Activated CD4-positive, CD25-positive, alpha-beta regulatory T cell (primary cell): Measurements from ENCODE around the gene EYA3.

Experiments used
- DNase-seq, 4 experiments: peaks; one replicate each; lab custom pipeline; 2025; lab: John Stamatoyannopoulos, UW

The EYA3 gene

DNA sequence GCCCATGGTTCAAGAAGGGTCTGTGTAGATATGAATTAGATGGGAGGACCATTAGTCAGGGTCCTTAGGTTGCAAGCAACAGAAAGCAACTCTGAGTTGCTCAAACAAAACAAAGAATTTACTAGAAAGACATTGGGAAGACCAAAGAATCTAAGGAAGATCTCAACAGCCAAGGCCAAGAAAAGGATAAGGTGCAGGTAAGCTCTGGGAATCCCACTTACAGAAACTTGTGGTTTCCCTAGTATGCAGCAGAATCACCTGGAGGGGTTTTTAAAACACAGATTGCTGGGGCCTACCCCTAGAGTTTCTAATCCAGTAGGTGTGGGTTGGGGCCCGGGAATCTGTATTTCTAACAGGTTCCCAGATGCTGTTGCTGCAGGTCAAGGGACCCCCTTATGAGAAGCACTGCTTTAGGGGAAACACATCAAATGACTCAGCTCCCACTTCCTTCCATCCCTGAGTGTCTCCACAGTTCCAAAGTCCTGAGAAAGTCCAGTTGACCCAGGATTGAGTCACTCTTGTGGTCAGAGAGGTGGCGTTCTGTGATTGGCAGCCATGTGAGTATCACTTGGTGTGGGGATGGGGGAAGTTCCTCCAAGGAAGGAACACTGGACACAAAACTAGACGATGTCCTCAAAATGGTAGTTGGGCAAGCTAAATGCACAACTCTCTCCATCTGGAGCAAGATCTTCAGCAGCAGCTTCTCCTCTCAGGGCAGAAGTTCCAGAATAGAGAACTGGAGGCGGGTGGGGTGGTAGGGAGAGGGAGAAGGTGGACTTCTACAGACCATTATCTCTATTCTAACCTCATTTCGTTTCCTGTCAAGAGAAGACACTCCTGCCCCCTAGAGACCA lies 24.2 kb upstream of the EYA3 start:
- DNase-seq, result no peak

DNA sequence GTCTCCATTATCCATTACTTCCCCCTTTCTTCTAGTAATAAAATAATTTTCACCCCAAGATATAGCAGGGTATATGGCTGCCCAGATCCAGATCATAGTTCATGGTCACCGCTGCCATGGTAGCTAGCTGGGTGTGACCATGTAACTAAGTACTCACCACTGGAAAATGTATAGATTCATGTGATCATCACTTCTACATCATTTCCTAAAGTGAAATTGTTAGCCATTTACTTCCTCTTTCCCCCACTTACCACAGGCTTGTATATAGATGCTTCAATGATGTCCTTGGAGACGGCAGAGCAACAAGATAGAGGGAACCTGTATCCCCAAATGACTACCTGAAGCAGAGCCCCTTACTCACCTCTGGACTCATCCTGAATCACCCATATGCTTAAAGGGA lies 22.7 kb upstream of the EYA3 start:
- DNase-seq, result no peak

DNA sequence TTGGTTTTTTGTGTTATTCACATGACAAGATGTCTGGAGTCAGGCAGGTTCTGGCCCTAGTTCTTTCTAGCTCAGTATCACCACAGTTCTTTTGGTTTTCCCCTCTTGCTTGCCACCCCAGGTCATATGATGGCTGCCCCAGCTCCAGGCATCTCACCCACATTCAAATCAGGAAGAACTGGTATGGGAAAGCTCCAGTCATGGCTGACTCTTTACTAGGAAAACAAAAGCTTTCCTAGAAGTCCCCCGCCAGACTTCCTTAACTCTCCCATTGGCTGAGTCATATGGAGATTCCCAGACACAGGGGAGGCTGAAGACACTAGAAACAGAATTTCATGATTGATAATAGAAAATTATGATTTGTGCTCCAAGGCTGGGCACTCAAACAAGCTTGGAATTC lies 22.1 kb upstream of the EYA3 start:
- no peak for DNase-seq

DNA sequence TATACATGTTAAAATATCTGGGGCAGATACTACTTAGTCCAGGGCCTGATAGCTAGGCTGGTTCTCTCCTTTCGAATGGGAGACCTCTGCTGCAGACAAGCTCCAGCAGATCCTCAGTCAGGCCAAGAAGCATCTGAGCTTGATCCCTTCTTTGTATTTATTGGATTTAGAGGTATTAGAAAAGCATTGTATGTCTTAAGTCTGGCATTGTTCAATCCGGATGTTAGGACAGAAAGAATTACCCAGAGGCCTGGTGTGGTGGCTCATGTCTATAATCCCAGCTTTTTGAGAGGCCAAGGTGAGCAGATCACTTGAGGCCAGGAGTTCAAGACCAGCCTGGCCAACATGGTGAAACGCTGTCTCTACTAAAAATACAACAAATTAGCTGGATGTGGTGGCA lies 21.2 kb upstream of the EYA3 start:
- no peak for DNase-seq

DNA sequence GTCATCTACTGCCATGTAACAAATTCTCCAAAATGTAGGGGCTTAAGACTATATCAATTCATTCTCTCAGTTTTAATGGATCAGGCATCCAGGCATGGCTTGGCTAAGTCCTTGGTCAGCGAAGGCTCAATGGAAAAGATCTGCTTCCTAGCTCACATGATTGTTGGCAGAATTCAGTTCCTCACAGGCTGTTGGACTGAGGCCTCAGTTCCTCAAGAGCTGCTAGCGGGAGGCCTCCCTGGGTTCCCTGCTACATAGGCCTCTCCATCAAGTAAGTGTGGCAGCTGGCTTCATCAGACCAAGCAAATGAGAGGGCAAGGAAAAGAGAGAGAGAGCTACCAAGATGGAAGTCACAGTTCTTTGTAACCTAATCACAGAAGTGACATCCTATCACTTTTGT lies 19.6 kb upstream of the EYA3 start:
- DNase-seq, result no peak

DNA sequence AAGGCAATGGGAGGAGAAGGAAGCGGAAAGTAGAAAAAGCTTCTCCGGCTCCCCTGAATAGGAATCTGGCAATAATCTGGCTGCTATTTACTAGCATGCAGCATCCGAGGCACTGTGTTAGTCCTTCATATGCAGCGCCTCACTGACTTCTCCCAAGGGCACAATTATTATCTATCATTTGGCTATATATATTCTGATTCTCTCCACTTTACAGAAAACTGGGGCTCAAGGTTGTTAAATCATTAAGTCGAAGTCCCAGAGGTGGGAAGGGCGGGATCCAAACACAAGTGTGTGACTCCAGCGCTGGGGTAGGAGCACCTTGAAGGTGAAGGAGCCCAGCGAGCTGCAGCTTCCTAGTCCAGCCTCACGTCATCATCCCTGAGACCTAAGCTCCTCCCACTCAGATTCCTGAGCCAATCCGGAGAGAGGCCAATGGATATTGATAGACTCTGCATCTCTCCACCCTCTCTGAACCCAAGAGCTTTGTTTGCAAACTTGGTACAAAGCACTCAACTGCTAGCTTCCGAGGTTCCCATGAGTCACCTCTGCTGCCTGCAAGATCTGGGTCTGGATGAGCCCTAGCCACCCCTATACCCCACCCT lies 16.6 kb upstream of the EYA3 start:
- DNase-seq, result no peak

DNA sequence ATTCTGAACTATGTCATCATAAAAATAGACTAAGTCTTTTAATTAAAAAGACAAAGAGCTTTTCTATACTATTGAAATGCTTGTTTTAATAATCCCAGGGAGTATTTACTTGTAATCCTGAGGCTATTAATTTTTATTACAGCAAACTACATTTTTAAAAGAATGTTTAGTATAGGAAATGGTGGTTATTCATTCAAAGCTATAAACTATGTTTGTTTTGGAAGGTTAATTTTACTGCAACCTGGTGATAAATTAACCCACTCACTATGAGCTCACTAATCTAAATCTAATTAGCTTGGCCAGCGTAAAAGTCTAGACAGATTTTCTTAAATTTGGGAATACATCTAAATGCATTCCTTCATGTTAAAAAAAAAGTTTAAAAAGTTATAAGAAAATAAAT lies 13.8 kb upstream of the EYA3 start:
- DNase-seq, result no peak

DNA sequence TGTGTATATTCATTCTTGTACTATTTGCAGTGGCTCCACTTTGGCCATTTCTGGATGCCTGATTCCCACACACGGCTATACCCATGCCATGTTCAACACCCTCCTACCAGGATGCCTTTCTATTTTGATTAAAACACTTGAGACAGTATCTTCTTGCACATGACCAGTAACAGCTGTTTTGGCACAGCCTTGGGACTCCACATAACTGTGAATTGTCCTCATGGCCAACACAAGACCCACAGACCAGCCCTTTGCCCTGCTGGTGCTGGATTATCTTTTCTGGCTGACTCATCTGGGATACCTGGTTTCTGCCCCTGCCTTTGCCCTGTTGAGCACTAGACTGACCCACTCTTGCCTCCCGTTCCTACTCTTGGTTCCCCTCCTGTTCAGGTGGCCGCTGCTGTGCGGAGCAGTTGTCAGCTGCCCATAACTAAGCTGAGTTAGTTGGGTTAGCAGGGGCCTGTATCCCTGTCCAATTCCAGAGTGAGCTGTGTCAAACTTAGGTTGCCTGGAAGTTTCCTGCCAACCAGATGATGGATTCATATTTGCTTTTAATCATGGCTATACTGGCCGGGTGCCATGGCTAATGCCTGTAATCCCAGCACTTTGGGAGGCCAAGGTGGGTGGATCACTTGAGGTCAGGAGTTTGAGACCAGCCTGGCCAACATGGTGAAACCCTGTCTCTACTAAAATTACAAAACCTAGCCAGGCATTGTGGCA lies 10.8 kb upstream of the EYA3 start:
- DNase-seq, result no peak

DNA sequence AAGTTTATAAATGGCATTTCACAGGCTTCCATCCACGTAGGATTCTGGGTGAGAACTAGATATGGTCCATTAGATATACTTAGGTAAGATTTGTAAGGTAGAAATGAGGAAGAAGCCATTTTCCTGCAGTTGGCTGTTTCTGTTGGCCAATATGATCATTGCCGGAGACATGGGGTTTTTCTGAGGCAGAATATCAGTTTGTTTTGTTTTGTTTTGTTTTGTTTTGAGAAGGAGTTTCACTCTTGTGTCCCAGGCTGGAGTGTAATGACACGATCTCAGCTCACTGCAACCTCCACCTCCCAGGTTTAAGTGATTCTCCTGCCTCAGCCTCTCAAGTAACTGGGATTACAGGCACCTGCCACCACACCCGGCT lies 8.7 kb upstream of the EYA3 start:
- no peak for DNase-seq

DNA sequence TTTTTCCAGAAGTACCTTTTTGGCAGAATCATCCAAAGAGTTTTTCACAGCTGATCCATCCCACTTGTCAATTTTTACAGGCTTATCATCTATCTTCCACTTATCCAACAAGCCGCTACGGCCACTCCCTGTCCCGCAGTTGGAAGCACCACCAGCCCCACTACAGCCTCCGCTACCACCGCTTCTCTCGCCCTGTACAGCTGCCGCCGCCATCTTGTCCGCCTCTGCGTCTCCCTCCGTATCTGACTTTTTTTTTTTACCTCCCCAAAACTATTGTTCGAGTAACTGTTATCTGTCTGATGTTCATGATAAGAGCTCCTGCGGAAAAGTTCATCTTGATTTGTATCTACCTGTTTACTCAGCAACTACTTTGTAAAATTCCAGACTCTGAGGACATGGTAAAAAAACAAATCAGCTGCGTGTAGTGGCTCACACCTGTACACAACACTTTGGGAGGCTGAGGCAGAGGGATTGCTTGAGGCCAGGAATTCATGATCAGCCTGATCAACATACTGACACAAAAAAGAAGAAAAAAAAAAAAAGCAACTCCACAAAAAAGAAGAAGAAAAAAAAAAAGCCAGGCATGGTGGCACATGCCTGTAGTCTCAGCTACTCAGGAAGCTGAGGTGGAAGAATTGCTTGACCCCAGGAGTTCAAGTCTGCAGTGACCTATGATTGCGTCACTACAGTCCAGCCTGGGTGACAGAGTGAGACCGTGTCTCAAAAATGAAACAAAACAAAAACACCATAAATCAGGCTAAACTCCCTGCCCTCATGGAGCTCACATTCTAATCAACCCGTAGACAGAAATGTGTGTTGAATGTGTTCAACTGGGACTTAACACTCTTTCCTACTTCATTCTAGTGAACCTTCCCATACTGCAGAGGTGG lies 8.0 kb upstream of the EYA3 start:
- DNase-seq, result no peak

DNA sequence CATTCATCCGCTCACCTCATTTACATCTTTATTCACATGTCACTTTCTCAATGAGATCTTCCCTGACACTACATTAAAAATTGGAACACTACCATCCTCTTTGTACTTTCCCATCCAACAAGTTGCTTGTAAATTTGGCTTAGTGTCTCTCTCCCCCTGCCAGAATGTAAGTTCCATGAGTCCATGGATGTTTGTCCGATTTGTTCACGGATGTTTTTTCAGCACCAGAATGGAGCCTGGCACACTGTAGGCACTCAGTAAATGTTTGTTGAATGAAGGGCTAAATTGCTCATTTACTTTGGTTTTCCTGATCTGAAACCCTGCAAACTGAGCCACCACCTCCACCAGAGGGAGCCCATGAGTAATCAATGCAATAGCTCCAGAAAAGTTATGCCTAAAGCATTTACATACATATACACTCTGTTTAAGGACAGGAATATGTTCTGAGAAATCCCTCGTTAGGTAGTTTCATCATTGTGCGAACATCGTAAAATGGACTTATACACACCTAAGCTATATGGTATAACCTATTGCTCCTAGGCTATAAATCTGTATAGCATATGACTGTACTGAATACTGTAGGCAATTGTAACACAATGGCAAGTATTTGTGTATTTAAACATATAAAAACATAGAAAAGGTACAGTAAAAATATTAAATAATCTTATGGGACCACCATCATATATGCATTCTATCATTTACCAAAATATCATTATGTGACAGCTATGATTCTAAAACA lies 2.8 kb upstream of the EYA3 start:
- peak; percentile 61 to 77 (median 64) for DNase-seq

DNA sequence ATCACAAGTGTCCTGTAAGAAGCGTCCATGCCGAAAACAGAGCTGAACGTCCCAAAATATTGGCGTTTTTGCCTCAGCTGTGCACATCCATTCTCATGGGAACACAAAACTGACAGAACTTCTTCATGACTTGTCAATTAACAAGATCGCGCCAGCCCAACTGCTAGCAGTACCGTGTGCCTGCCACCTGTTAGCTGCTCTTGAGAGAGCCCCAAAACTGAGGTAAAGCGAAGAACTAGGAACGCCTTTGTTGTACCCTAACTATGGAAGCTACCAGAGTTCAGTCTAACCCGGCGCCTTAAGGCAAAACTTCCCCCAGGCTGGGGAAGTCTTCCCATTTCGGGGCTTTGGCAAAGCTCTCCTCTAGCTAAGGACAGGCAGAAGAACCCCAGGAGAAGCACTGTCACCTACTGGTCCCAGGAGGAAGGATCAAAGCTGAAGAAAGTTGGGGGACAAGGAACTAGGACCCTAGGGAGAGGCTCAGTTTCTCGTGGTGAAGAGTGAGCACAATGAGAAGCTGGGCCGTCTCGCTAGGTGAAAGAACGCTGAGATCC lies 719 bp downstream of the EYA3 start:
- no peak for DNase-seq

DNA sequence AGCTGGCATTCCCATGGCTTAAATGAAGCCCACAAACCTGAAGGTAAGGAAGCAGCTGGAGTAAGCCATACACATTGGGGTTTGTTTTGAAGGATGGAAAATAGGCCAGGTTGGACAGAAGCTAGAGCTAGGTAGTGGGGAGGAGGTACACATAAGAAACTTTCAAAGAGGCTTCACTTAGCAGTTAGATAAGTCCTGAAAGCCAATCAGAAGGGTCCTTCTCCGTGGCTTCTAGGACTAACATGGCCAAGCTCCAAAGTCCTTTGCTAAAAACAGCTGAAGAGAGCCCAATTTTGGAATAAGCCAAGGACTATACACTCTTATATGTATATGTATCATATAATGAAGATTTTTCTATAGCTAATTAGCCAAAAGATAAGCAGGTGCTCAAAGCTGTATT lies 1.8 kb downstream of the EYA3 start:
- no peak for DNase-seq

DNA sequence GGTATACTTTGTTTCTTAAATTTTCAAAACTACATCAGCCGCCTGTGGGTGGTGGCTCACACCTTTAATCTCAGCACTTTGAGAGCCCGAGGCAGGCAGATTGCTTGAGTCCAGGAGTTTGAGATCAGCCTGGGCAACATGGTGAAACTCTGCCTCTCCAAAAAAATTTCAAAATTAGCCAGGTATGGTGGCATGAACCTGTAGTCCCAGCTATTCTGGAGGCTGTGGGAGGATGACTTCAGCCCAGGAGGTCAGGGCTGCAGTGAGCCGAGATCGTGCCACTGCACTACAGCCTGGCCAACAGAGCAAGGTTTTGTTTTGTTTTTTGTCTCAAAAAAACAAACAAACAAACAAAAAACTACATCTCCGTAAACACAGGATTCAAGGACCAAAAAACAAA lies 3.3 kb downstream of the EYA3 start:
- no peak for DNase-seq

DNA sequence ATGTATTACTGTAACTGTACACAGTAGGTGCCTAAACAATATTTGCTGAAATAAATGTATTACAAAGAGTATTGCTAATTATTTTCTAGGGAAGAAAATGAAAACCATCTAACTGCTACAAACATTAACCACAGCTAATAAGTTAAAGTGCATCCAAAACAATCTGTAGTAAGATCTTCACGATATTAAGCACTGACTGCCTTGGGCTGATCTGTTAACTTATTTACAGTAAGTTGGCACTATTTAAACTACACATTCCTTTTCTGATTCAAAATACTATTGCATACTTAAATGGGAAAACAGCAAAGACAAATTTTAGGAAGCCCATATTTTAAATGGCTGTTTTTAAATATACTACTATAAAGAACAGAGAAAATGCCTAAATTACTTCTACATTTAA lies 4.5 kb downstream of the EYA3 start:
- no peak for DNase-seq

DNA sequence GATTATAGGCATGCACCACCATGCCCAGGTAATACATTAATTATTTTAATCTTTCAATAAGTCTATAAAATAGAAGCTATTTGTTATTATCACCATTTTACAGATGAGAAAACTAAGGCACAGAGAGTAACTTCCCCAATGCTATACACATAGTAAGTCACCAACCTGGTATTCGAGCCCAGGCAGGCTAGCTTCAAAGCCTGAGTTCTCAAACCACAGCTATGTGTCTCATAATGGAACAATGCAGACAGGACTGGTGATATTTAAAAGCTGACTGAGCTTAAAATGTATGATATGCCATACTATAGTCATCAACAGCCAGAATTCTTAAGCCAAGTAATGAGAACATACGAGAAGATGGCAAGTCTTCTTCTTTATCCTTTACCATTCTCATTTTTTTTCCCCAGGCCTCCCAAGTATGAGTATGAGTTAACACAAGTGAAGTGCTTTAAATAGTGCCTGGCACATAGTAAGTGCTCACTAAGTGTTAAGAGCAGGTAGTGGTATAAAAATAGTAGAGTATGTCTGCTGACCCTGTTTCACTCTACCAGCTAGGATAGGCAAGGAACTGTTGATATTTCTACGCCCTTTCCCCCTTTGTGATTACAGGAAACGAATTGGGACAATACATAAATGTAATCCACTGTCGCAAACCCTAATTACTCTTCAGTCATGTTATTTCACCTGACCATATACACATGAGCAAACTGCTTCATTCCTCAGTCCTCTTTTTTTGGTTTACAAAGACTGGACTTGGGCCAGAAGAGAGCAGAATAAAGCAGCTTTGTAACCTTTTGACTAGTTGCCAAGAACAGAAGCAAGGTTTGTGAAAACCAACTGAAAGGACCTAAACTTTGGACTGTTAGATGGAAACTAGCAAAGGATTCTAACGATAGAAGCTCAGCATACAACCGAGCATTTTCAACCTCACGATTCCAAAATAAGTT lies 9.5 kb downstream of the EYA3 start:
- no peak for DNase-seq

DNA sequence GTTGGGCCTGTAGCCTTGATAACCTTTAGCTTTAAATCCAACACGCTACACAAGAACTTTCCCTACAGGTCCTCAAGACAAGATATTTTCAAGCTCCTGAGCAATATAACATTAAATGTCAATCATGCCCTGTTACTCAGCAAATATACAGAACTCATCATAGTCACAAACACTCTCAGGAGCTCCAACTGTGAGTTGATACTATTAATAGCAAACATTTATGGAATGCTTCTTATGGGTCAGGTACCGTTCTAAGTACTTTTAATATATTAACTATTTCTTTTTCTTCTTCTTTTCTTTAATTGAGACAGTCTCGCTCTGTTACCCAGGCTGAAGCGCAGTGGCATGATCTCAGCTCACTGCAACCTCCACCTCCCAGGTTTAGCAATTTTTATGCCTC lies 10.1 kb downstream of the EYA3 start:
- no peak for DNase-seq

DNA sequence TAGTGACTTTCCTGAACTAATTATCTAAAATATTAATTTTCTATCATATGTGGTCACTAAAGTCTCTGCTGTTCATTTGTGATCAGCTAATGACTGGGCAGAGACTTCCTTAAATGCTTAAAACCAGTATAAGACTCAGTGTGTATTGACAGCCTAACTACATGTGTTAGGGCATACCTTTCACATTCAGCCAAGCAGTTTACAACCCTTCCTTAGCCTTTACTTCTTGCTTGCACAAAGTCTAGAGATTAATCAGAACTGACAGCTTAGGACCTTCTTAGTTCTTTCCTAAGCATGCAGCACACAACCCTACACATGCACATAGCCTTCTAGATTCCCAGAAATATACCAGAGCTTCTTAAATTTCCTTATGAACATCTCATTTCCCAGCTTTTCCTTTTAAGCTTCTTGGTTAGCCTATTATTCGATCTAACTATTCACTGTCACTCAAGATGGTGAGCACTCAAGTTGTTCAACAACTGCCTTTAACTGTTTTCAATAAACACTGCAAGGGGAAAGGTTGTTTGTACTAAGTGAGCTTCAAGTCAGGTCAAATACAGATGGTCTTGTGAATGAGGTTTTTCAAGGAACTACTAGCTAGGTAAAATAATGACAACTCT lies 13.4 kb downstream of the EYA3 start:
- DNase-seq, result no peak

DNA sequence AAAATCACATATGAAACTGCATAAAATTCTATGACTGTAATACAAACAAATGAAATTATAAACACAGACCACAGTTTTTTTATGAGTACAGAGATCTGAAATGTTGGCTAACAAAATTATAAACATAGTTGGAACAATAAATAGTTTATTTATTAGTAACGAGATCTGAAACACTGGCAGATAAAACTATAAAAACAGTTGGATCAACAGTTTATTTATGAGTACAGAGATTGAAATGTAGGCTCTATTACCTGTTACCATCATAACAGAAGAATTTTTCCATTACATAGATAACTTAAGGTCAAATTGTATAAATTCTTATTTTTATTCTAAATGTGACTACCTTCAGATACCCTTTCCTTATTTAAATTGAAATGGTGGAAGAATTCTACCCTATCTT lies 14.5 kb downstream of the EYA3 start:
- no peak for DNase-seq

DNA sequence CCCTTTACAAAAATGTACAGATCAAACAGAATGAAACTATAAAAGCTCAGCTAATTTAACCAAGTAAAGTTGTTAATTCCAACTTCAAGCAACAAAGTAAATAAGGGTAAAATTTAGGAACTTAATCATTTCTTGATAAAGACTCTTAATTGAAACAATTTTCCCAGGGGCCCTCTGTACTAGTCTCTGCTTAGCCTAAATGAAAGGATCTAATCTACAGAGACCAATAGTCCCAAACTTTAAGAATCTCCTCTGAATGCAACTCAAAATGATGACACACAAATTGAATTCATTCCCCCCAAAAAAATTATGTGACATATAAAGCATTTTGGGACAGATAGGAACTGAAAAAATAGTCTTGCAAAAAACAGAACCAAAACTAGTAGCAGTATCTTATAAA lies 16.6 kb downstream of the EYA3 start:
- no peak for DNase-seq
